IMR-90 (cell line): Measurements from ENCODE around the gene DHX9. TPM values are rescaled to one million over a fixed set of nuclear protein-coding genes. Genes with fewer than 3 reads are reported as not detected.

Source experiments
- ATAC-seq: fragments of 200-7000 bp; cut with Tn5 transposase; 2 replicates; pipeline ENCODE4 v1.9.1; 2020; ENCODE audit warnings: low read depth, mild to moderate bottlenecking, moderate library complexity
- BruUV-seq: library from RNA; stranded (reverse); fragments of 400-500 nt; replicated peaks from 2 replicates; lab custom pipeline; 2021; lab: Mats Ljungman, UMichigan
- CTCF ChIA-PET: fragments of 300-600 bp; formaldehyde crosslinking; extraction: SDS; loops from one replicate; lab custom pipeline; 2021; ENCODE audit warnings: antibody characterized with exemption; lab: Yijun Ruan, JAX
- POLR2A ChIA-PET: fragments of 300-600 bp; sonication (Branson Sonifier 250); formaldehyde crosslinking; loops from one replicate; lab custom pipeline; 2022; ENCODE audit warnings: antibody characterized with exemption; ENCODE audit not compliant: unreplicated experiment; lab: Charles Lee
- DNase-seq: peaks from one replicate; pipeline ENCODE4 v3.0.0; 2013
- H2AFZ ChIP-seq: replicated peaks from 2 replicates; pipeline ENCODE3; 2013; ENCODE audit warnings: low read length, mild to moderate bottlenecking; ENCODE audit not compliant: poor library complexity
- H2AK5ac ChIP-seq: 2 replicates; pipeline ENCODE4 v1.6.1; 2013; ENCODE audit warnings: low read depth, low read length, inconsistent platforms
- H2AK9ac ChIP-seq: replicated peaks from 2 replicates; pipeline ENCODE3; 2013; ENCODE audit warnings: mild to moderate bottlenecking, low read depth, low read length, moderate library complexity; ENCODE audit not compliant: poor library complexity
- H2BK120ac ChIP-seq: 2 replicates; pipeline ENCODE4 v1.6.1; 2013; ENCODE audit warnings: low read depth, low read length, inconsistent platforms
- H2BK15ac ChIP-seq: 3 replicates; pipeline ENCODE4 v1.6.1; 2013; ENCODE audit warnings: low read depth, low read length, inconsistent platforms
- H2BK20ac ChIP-seq: 2 replicates; pipeline ENCODE4 v1.6.1; 2013; ENCODE audit warnings: low read depth, mild to moderate bottlenecking, inconsistent platforms, low read length, moderate library complexity
- H2BK5ac ChIP-seq: 2 replicates; pipeline ENCODE4 v1.6.1; 2013; ENCODE audit warnings: mild to moderate bottlenecking, low read depth, low read length, inconsistent platforms; ENCODE audit not compliant: poor library complexity, severe bottlenecking
- H3K14ac ChIP-seq: replicated peaks from 2 replicates; pipeline ENCODE4 v1.6.1; 2013; ENCODE audit warnings: low read depth, low read length, inconsistent platforms
- H3K18ac ChIP-seq: 2 replicates; pipeline ENCODE4 v1.6.1; 2013; ENCODE audit warnings: low read depth, low read length, control low read depth
- H3K23ac ChIP-seq: 2 replicates; pipeline ENCODE4 v1.6.1; 2013; ENCODE audit warnings: low read depth, low read length, inconsistent platforms
- H3K27ac ChIP-seq: 2 replicates; pipeline ENCODE4 v1.5.1; 2013; ENCODE audit warnings: mild to moderate bottlenecking, control low read depth, low read length; ENCODE audit not compliant: insufficient read depth
- H3K27me3 ChIP-seq: 2 replicates; pipeline ENCODE4 v1.6.1; 2013; ENCODE audit warnings: low read length; ENCODE audit not compliant: control insufficient read depth, insufficient read depth
- H3K36me3 ChIP-seq: 2 replicates; pipeline ENCODE4 v1.6.1; 2013; ENCODE audit warnings: low read length, mixed read lengths; ENCODE audit not compliant: control insufficient read depth, insufficient read depth
- H3K4ac ChIP-seq: 2 replicates; pipeline ENCODE4 v1.6.1; 2013; ENCODE audit warnings: low read depth, low read length, inconsistent platforms
- H3K4me1 ChIP-seq: 2 replicates; pipeline ENCODE4 v1.6.1; 2013; ENCODE audit warnings: low read length, mixed read lengths; ENCODE audit not compliant: control insufficient read depth, insufficient read depth
- H3K4me2 ChIP-seq: 2 replicates; pipeline ENCODE4 v1.6.1; 2013; ENCODE audit warnings: low read depth, mild to moderate bottlenecking, control low read depth, low read length, moderate library complexity
- H3K4me3 ChIP-seq: 2 replicates; pipeline ENCODE4 v1.5.1; 2013; ENCODE audit warnings: low read depth, mild to moderate bottlenecking, control low read depth, low read length, moderate library complexity; ENCODE audit not compliant: insufficient read depth
- H3K56ac ChIP-seq: 2 replicates; pipeline ENCODE4 v1.6.1; 2013; ENCODE audit warnings: low read length, inconsistent platforms; ENCODE audit not compliant: insufficient read depth; ENCODE audit errors: extremely low read depth
- H3K79me1 ChIP-seq, 2 experiments: 2 replicates each; pipeline ENCODE4 v1.6.1; 2013; ENCODE audit warnings: low read length in 2 of 2, inconsistent platforms in 1 of 2, low read depth in 1 of 2
- H3K9ac ChIP-seq: 2 replicates; pipeline ENCODE4 v1.6.1; 2013; ENCODE audit warnings: low read depth, low read length, control low read depth
- H3K9me1 ChIP-seq: 2 replicates; pipeline ENCODE4 v1.6.1; 2013; ENCODE audit warnings: low read length, inconsistent platforms; ENCODE audit not compliant: insufficient read depth
- H3K9me3 ChIP-seq: 2 replicates; pipeline ENCODE4 v1.6.1; 2013; ENCODE audit warnings: low read length; ENCODE audit not compliant: control insufficient read depth, insufficient read depth
- H4K20me1 ChIP-seq: 2 replicates; pipeline ENCODE4 v1.6.1; 2013; ENCODE audit warnings: low read length, inconsistent platforms; ENCODE audit not compliant: insufficient read depth
- H4K5ac ChIP-seq: 2 replicates; pipeline ENCODE4 v1.6.1; 2013; ENCODE audit warnings: mild to moderate bottlenecking, low read depth, low read length, control low read depth
- H4K8ac ChIP-seq, 2 experiments: 2 replicates each; pipeline ENCODE4 v1.6.1; 2013; ENCODE audit warnings: low read depth in 2 of 2, low read length in 2 of 2, control low read depth in 1 of 2, inconsistent platforms in 1 of 2
- H4K91ac ChIP-seq: 2 replicates; pipeline ENCODE4 v1.6.1; 2013; ENCODE audit warnings: low read depth, low read length, inconsistent platforms; ENCODE audit not compliant: insufficient read depth
- BHLHE40 ChIP-seq: fragments of 150-350 bp; IDR thresholded peaks from 2 replicates; pipeline ENCODE4 v1.6.1; 2016; ENCODE audit warnings: mild to moderate bottlenecking, low read depth, low read length
- CHD1 ChIP-seq: IDR thresholded peaks from 2 replicates; pipeline ENCODE4 v1.6.1; 2012; ENCODE audit warnings: low read depth, low read length, improper control_type of control experiment
- FOS ChIP-seq: fragments of 150-350 bp; IDR thresholded peaks from 2 replicates; pipeline ENCODE4 v1.6.1; 2016; ENCODE audit warnings: low read depth, low read length
- MXI1 ChIP-seq: IDR thresholded peaks from 2 replicates; pipeline ENCODE4 v1.6.1; 2012; ENCODE audit warnings: low read depth, mild to moderate bottlenecking, low read length, moderate library complexity, borderline replicate concordance
- NFE2L2 ChIP-seq: fragments of 150-350 bp; IDR thresholded peaks from 2 replicates; pipeline ENCODE4 v1.6.1; 2016; ENCODE audit warnings: low read depth, mild to moderate bottlenecking, low read length
- RAD21 ChIP-seq: IDR thresholded peaks from 2 replicates; pipeline ENCODE4 v1.6.1; 2012; ENCODE audit warnings: low read length, improper control_type of control experiment
- RCOR1 ChIP-seq: IDR thresholded peaks from 2 replicates; pipeline ENCODE4 v1.6.1; 2012; ENCODE audit warnings: mild to moderate bottlenecking, low read length, improper control_type of control experiment; ENCODE audit not compliant: insufficient replicate concordance
- RFX5 ChIP-seq: IDR thresholded peaks from 2 replicates; pipeline ENCODE4 v1.8.0; 2012; ENCODE audit warnings: low read depth, mild to moderate bottlenecking, low read length, moderate library complexity
- SMC3 ChIP-seq: fragments of 150-350 bp; IDR thresholded peaks from 2 replicates; pipeline ENCODE4 v1.6.1; 2016; ENCODE audit warnings: low read depth, mild to moderate bottlenecking, antibody characterized with exemption, low read length, moderate library complexity
- WGBS, 2 experiments: methylation state at CpG; one replicate each; pipeline versions ENCODE4 v1.1.5 to v1.1.7; 2013; ENCODE audit warnings: missing lambda C conversion rate in 2 of 2; ENCODE audit not compliant: insufficient read length in 1 of 2; ENCODE audit errors: extremely low coverage in 2 of 2; 5-methylcytosine and 5-hydroxymethylcytosine counted together
- dilution Hi-C: fragments of 300-500 bp; cut with HindIII; formaldehyde crosslinking; loops from one replicate; pipeline ENCODE4 v1.14.3; 2018; ENCODE audit warnings: low sequenced_read_pairs; ENCODE audit not compliant: unreplicated experiment
- in situ Hi-C: fragments of 300-500 bp; cut with MboI; formaldehyde crosslinking; loops from 3 replicates; pipeline ENCODE4 v1.14.3; 2019; ENCODE audit warnings: low sequenced_read_pairs, inconsistent platforms, mixed read lengths
- intact Hi-C: fragments of 100-400 bp; cut with micrococcal nuclease; formaldehyde crosslinking; loops from 2 replicates; pipeline ENCODE4 v1.10.0; 2022
- polyA plus RNA-seq, 3 experiments: library from polyadenylated mRNA; depleted of rRNA; stranded (reverse); fragments of >200 nt; gene quantifications; 2 replicates each; pipeline ENCODE4 v1.2.3, GENCODE V29; 2012; ENCODE audit warnings: low replicate concordance in 1 of 3
- total RNA-seq: library from RNA; depleted of rRNA; stranded (reverse); fragments of >200 nt; gene quantifications from 2 replicates; pipeline ENCODE4 v1.2.3, GENCODE V29; 2012

DHX9 gene
- total and polyA plus RNA-seq, 2 of the 4 experiments (the other 2 are of a cell fraction): 119 to 211 TPM

- H3K18ac ChIP-seq: no peak overlapping the region
- H3K4ac ChIP-seq: no peak overlapping the region
- H3K9ac ChIP-seq: no peak overlapping the region
- H3K27me3 ChIP-seq: no peaks in the 10 kb centered on the region
- H4K5ac ChIP-seq: no peak overlapping the region
- no peak overlapping the region for H2AK9ac ChIP-seq
- H3K23ac ChIP-seq: no peak overlapping the region
- no peak for TF ChIP-seq SMC3
- TF ChIP-seq FOS: no peak
- TF ChIP-seq CHD1: no peak
- no peak for TF ChIP-seq BHLHE40
- no peak for TF ChIP-seq MXI1
- no peak for TF ChIP-seq NFE2L2
- no peak for TF ChIP-seq RCOR1
- TF ChIP-seq RAD21: no peak
- TF ChIP-seq RFX5: no peak
- no peak overlapping the region for H3K4me3 ChIP-seq
- ATAC-seq: no peak
- WGBS, 2 experiments: no CpG with 5 or more reads among the region's 4 CpGs
- no peak overlapping the region for H2AFZ ChIP-seq
- in situ Hi-C loops (no loop called here), dilution Hi-C loops (no loop called here), intact Hi-C loops (no loop called here)
- H3K14ac ChIP-seq: no peak overlapping the region
- peaks cover 2% of the 10 kb centered on the region; the same call in 1 of the 2 replicates for H3K4me1 ChIP-seq
- no peak overlapping the region for H3K27ac ChIP-seq
- no peak overlapping the region for H3K56ac ChIP-seq
- ChIA-PET CTCF (no interaction called here), POLR2A (no interaction called here)
- H2BK20ac ChIP-seq: no peak overlapping the region
- peaks cover 23% of the 10 kb centered on the region for H3K36me3 ChIP-seq
- H3K4me2 ChIP-seq: no peak overlapping the region; the same call in 1 of the 2 replicates
- no peak for DNase-seq
- peaks cover 0 to 33% of the 10 kb centered on the region in 2 experiments; a peak in 2 of 4 replicates for H3K79me1 ChIP-seq
- no peak overlapping the region for H2BK120ac ChIP-seq
- peaks cover 78% of the 10 kb centered on the region for H4K20me1 ChIP-seq
- H3K9me3 ChIP-seq: no peaks in the 10 kb centered on the region
- BruUV-seq: TSS peak; percentile 7
- no peak overlapping the region for H4K8ac ChIP-seq
- peaks cover 13% of the 10 kb centered on the region for H3K9me1 ChIP-seq
- H2BK5ac ChIP-seq: no peak overlapping the region
- no peak overlapping the region for H4K91ac ChIP-seq
- H2BK15ac ChIP-seq: no peak overlapping the region
- H2AK5ac ChIP-seq: no peak overlapping the region
Observed at GRCh38 chr1:182842265-182842664, 3.1 kb downstream of the DHX9 start.
